HG02840 (cell line): ENCODE data around the gene GAL.

Experiments used
- ATAC-seq: cut with Tn5 transposase; IDR thresholded peaks from one replicate; pipeline ENCODE4 v1.9.1; 2021; ENCODE audit warnings: mild to moderate bottlenecking, moderate library complexity, moderate number of reproducible peaks; ENCODE audit not compliant: unreplicated experiment, low FRiP score

The GAL gene

DNA sequence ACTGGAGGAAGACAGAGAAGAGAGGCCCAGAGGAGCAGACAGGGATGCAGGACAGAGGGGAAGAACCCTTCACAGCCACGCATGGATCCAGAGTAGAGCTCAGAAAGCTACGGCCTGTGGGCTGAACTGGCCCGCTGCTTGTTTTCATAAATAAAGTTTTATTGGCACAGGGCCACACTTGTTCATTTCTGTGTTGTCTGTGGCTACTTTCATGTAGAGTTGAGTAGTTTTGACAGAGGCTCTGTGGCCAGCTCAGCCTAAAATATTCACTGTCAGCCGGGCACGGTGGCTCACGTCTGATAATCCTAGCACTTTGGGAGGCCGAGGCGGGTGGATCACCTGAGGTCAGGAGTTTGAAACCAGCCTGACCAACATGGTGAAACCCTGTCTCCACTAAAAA is 26.2 kb upstream of the GAL start:
- no peak for ATAC-seq

GRCh38 chr11:68658661-68659060 is 25.7 kb upstream of the GAL start:
- no peak for ATAC-seq

GRCh38 chr11:68659158-68659921 is 25.0 kb upstream of the GAL start:
- ATAC-seq = no peak

- no peak for ATAC-seq
Observed at GRCh38 chr11:68660066-68660810, 24.1 kb upstream of the GAL start.

DNA sequence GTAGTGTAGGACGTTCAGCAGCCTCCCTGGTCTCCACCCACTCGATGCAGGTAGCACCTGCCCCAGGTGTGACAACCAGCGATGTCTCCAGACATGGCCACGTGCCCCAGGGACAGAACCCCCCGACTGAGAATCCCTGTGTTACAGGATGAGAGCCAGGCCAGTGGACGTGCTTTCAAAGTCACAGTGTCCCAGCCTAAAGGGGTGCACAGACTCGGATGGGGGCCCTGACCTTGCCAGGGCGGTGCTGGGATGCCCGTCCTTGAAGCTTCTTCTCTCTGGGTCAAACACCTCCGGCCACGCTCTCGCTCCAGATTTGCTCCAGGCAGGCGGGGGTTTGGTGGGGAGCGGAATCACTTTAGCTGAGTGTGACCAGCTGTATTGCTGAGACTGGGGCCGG is 23.3 kb upstream of the GAL start:
- no peak for ATAC-seq

DNA sequence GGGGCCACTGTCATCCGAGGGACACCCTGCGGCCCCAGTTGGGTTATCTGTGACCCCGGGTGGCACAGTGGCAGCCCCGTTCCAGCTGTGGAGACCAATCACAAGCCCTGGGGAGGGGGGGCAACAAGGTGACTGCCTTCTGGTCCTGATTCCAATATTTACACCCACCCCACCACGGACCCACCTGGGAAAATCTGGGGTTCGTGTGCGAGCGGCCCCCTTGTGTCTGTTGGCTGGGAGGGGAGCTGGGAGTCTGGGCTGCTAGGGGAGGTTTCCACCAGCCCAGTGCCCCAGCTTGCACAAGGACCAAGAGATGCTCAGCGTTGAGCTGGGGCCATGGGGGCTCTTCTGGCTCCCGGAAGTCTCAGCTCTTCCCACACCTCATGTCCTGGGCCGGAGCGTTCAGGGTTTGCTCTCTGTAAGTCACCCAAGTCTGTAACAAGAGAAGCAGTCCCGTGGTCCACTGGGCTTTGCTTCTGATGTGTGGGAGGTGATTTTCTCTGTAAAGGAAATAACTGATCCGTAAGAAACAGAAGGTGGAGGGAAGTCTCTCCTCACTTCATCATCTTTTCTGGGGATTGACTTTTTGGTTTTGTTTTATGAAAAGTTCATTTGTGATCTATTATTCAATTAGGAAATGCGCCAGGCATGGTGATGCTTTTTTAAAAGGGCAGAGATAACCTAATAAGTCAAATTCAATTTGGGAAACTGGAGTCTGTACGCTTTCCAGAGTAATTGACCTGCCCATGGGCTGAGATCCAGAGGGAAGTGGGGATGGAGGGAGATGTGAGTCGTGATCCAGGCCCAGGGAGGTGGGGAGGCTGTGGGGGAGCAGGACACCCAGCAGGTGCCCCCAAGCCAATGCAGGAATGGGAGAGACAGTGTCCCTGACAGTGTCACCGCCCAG is 22.4 kb upstream of the GAL start:
- ATAC-seq = no peak

DNA sequence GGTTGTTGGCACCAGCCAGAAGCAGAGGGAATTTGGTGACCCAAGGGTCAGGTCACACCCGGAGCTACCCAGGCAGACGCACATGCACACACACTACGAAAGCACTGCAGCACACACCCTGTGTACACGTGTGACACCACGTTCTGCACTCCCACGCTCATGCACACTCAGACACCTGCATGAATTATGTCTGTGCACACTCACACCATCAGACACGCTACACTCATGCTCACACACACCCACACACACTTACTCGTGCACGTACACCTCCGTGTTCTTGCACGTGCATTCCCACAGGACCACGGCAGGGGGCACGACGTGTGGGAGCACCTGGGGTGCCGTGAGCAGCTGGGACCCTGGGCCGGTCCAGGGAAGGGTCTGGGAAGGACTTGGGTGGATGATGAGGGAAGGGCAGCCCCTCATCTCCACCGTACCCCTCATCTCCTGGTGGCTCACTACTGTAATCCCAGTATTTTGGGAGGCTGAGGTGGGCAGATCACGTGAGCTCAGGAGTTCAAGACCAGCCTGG is 20.8 kb upstream of the GAL start:
- no peak for ATAC-seq

DNA sequence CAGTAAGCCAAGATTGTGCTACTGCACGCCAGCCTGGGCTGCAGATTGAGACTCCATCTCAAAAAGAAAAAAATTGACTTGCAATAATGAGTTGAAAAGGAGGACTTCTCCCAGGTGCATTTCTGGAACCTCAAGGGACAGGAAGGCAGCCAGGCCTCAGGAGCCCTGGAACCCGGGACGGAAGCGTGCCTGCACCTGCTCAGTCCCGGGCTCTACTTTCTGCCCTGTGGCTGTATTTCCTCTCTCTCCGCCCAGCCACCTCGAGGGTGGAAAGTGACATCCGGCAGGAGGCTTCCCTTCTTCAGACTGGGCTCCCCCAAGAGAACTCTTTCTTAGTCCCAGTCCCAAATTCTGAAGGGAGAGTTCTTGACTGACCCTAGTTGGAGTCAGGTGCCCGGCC is 20.2 kb upstream of the GAL start:
- ATAC-seq = no peak

DNA sequence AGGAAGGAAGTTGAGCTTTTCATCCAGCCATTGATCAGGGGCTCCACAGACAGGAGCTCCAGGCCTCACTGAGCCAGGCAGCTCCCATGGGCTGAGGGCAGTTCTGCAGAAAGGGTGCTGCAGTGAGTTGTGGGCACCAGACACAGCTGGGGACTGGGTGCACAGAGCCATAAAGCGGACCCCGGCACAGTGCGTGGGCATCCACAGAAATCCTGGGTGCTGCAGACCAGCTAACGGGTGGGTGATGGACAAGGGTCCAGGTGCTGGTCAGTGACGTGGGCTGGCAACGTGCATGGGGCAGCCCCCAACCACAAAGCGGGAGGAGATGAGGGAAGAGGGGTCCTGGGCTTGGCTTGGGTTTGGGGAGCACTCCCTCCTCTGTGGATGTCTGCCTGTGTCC is 19.4 kb upstream of the GAL start:
- ATAC-seq = no peak

- no peak for ATAC-seq
Observed at GRCh38 chr11:68665436-68665835, 18.9 kb upstream of the GAL start.

GRCh38 chr11:68666849-68667248 is 17.5 kb upstream of the GAL start:
- no peak for ATAC-seq

- no peak for ATAC-seq
Observed at GRCh38 chr11:68667511-68668500, 16.5 kb upstream of the GAL start.

DNA sequence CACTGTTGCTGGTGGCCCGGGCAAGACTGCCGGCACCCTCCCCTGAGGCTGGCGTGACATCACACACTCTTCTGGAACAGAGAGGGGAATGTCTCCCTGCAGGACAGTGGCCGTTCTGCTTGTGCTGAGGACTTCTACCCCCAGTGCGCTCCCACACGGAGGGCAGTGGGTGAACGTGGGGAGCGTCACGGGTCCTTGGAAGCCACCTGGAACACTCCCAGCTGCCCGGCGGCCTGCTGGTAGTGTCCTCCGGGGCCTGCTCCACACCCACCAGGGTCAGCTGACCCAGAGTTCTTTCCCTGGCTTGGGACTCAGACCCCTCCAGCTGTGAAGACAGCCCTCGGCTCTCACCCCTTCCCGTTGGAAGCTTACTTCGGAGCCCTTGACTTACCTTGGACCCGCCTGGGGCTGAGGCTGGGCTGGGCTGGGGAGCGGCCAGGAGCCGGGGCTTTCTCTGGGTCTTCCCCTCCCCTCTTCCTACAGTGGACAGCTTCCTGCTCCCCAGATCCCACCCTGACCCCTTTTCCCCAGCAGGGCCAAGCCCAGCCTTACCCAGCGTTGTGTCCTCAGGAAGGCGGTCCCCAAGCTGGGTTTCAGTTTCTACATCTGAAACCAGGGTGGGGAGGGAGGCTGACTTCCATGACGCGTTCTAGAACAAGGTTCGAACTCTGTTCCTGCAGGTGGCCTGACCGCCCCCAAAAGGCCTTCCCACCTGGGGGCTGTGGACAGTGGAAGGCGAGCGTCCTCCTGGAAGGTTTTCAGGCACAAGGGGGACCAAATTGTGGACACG is 14.8 kb upstream of the GAL start:
- ATAC-seq = no peak

DNA sequence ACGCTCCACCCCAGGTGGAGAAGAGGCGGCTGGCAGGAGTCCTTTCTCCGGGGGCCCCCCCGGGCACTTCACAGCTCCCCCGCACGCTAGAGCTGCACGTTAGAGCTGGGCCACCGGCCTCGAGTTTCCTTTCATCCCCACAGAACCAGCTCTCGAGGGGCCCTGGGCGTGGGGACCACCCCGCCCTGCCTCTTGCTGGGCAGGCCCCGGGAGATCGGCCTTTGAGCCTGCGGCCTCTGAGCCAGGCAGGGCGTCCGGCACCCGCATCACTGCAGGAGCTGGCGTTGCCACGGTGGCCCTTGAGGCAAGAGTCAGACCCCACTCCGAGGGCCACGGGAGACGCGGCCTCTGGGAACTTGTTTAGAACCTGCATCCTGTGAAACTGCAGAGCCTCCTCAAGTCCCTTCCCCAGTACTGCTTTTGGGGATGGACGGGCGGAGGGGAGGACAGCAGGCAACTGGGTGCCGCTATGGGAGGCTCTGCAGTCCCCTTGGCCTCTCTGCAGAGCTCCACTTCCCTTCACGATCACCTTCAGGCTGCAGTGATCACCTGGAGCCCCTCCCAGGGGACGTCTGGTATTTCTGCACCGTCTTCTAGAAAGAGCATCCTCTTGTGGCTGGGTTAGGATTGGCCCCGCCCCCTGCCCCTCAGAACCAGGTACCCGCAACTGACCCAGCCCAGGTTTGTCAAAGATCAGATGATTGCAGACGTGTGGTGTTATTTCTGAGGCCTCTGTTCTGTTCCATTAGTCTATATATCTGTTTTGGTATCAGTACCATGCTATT is 13.9 kb upstream of the GAL start:
- ATAC-seq = no peak

- no peak for ATAC-seq
Observed at GRCh38 chr11:68673306-68673945, 10.9 kb upstream of the GAL start.

GRCh38 chr11:68673991-68674390 is 10.4 kb upstream of the GAL start:
- ATAC-seq = no peak

DNA sequence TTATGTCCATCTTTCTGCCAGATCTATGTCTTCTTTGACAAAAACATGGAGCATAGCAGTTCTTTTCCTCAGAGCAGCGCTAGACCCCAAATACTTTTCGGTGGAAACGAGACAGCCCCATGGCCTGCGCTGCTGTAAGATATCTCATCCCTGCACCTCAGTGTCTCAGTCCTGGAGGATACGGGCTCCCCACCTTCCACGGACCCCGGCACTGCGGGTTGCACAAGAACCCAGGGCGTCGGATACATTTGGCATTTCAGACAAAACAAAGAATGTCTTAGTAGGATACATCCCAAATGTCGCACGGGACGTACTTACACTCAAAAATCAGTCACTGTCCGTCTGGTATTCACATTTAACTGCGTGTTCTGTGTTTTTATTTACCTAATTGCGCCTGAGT is 9.9 kb upstream of the GAL start:
- ATAC-seq = no peak

DNA sequence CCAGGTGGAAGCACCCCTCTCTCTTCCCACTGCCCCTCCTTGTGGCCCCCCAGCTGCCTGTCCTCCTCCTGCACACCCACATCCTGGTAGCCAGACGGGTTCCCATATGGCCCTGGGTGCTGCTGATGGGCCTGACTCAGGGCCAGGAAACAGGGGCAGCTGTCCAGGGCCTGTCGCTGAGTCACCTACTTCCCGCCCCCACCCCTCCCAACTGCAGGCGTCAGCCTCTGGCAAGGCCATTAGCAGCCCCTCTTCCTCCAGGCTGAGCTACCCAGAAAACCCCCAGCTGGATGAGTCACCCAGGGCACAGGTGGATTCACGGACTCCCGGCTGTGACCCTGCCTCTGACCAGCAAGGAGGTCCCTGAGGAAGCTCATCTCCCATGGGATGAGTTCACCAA is 6.9 kb upstream of the GAL start:
- ATAC-seq = no peak
